ENCODE measurements around the gene ZDHHC13. TPM values are rescaled to one million over a fixed set of nuclear protein-coding genes. Genes with fewer than 3 reads are reported as not detected.

The ZDHHC13 gene
- total RNA-seq, 1 donor from 2014 or later: 5.2 TPM

DNA sequence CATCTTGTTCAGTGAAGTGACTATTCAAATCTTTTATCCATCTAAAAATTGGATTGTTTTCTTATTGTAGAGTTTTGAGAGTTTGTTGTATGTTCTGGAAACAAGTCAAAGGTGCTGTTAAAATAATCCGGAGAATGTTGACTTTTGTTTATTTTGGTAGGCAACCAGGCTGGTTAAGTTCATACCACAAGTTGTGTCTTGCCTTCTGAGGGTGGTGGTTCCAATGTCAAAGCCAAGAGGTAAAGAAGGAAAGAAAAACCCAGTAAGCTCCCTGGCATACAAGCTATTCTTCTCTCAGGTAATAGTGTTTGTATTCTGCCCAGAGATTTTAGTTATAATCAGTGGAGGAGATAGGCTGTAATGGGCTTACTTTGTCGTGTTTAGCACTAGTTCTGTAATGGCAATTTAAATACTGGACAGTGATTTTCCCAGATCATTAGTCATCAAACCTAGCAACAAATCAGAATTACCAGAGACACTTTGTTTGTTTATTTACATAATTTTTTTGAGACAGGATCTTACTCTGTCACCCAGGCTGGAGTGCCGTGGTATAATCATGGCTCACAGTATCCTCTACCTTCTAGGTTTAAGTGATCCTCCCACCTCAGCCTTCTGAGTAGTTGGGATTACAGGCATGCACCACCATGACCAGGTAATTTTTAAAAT is 99.9 kb downstream of the ZDHHC13 start:
- TF ChIP-seq, protein P1, sequence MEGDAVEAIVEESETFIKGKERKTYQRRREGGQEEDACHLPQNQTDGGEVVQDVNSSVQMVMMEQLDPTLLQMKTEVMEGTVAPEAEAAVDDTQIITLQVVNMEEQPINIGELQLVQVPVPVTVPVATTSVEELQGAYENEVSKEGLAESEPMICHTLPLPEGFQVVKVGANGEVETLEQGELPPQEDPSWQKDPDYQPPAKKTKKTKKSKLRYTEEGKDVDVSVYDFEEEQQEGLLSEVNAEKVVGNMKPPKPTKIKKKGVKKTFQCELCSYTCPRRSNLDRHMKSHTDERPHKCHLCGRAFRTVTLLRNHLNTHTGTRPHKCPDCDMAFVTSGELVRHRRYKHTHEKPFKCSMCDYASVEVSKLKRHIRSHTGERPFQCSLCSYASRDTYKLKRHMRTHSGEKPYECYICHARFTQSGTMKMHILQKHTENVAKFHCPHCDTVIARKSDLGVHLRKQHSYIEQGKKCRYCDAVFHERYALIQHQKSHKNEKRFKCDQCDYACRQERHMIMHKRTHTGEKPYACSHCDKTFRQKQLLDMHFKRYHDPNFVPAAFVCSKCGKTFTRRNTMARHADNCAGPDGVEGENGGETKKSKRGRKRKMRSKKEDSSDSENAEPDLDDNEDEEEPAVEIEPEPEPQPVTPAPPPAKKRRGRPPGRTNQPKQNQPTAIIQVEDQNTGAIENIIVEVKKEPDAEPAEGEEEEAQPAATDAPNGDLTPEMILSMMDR (IDR thresholded peaks at IDR 0.05): no peak
- no peaks in the 10 kb centered on the region for H3K27me3 ChIP-seq
- no peak overlapping the region for H3K4me3 ChIP-seq
- no peaks in the 10 kb centered on the region for H3K4me1 ChIP-seq
- H3K9me3 ChIP-seq: no peaks in the 10 kb centered on the region
- no peak overlapping the region for H3K27ac ChIP-seq
- intact Hi-C loops (cut with DNase I): no loop called here
- DNase-seq (ENCODE audit: low spot score in 2 of 2): no peak
- no peaks in the 10 kb centered on the region for H3K36me3 ChIP-seq

DNA sequence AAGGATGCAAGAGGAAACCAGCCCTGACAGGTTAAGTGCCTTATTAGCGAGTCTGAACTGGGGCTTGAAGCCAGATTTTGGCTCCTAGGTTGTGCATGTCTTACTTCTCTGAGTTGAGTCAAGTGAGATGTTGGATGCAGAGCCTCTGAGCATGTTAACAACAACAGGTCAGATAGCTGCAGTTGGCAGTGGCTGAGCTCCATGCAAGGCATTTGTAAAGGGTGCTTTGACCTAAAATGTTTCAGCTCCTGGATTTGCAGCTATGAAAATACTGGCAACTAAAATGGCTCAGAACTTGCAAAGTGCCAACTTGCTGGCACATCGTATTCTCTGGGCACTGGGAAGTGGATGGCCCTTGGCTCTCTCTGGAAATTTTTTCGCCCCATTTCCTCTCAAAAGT is 101.2 kb downstream of the ZDHHC13 start:
- Histone ChIP-seq H3K9me3 (no peaks in the 10 kb centered on the region), H3K27me3 (no peaks in the 10 kb centered on the region), H3K4me1 (no peaks in the 10 kb centered on the region), H3K36me3 (no peaks in the 10 kb centered on the region), H3K27ac (no peak overlapping the region), H3K4me3 (no peak overlapping the region)
- DNase-seq (ENCODE audit: low spot score in 2 of 2): no peak
- intact Hi-C loops (cut with DNase I): no loop called here
- TF ChIP-seq, protein P1 (IDR thresholded peaks at IDR 0.05): no peak

DNA sequence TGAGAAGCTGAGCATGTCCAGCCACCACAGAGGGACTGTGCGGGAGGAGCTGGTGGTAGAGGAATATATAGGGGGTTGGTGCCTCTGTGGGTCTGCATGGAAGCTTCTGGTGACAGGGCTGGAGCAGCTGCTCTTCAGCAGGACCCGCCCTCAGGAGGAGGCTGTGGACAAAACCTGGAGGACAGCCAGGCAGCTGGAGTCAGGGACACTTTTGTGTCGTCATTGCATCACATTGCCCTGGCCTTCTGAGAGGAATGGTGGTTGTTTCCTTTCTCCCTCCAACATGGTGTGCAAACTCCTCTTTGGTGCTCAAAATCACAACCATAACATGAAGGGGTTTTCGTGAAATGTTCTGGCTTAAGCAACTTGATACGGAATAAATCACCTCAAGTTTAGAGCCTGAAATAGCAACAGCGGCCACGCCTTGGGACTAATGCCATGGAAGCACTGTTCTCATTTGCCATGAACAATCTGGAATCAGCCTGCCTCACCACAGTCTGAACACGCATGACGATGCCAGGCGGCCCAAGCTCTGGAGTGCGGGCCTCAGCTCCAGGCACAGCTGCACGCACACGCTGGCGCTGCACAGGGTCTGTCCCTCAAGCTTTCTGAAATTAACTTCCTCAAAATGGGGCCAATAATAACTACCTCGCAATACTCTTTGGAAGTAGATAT is 102.0 kb downstream of the ZDHHC13 start:
- Histone ChIP-seq H3K27ac (no peak overlapping the region), H3K4me1 (no peaks in the 10 kb centered on the region), H3K36me3 (no peaks in the 10 kb centered on the region), H3K4me3 (no peak overlapping the region), H3K27me3 (no peaks in the 10 kb centered on the region), H3K9me3 (no peaks in the 10 kb centered on the region)
- intact Hi-C loops (cut with DNase I): no loop called here
- DNase-seq (ENCODE audit: low spot score in 2 of 2): no peak
- TF ChIP-seq, protein P1 (IDR thresholded peaks at IDR 0.05): no peak

DNA sequence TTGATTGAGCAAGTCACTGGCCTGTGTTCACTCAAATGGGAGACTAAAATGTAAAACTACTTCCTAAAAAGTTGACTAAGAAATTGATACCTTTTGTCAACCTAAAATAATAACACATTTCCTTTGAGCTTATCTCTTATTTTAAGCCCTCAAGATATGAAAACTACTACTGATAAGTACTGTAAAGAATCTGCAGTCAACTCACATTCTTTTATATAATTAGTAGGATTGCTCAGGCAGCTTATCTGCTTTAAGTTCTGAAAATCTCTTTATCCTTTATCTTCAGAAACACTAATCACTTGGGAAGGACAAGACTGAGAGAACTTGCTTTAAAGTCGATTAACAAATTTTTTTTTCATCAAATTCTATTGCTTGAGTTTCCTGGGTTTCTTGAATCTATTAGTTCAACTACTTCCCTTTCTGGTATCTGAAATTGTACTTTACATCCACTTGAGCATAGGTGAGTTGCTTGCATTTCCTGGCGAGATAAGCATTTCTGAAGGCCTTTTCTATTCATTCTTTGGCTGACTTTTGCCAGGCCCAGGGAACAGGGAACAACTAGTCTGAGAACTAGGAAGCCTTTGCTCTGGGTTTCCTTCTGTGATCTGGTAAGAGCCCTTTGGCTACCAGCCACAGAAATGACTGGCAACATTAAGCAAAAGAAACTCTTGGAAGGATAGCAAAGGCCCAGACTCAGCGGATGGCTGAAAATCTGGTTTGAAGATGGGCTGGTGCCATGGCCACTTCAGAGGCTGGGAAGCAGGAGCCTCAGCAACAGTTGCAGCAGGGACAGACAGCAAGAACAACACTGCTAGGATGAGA is 104.1 kb downstream of the ZDHHC13 start:
- Histone ChIP-seq H3K4me3 (no peak overlapping the region), H3K27me3 (no peaks in the 10 kb centered on the region), H3K36me3 (no peaks in the 10 kb centered on the region), H3K27ac (no peak overlapping the region), H3K9me3 (no peaks in the 10 kb centered on the region), H3K4me1 (no peaks in the 10 kb centered on the region)
- intact Hi-C loops (cut with DNase I): no loop called here
- TF ChIP-seq, protein P1 (IDR thresholded peaks at IDR 0.05): no peak
- DNase-seq (ENCODE audit: low spot score in 2 of 2): no peak

DNA sequence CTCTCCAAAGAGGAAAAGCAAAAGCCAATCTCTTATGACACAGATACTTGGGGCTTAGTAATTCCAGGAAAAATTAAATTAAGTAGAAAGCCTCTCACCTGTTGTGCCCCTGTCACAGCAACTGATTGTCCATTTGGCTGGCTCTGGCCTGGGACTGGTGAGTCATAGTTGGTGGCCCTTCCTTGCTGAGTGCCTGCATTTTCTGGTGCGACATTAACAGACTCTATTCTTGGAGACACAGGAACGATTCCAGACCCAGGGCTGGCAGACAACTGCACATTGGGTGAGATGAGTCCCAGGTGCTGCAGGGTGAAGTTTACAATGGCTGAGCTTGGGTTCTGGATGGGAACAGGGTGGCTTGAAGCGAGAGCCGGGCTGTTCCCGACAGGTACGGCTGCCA is 108.2 kb downstream of the ZDHHC13 start:
- no peaks in the 10 kb centered on the region for H3K27me3 ChIP-seq
- intact Hi-C loops (cut with DNase I): no loop called here
- no peak overlapping the region for H3K27ac ChIP-seq
- no peaks in the 10 kb centered on the region for H3K9me3 ChIP-seq
- no peaks in the 10 kb centered on the region for H3K36me3 ChIP-seq
- DNase-seq (ENCODE audit: low spot score in 2 of 2): no peak
- no peaks in the 10 kb centered on the region for H3K4me1 ChIP-seq
- H3K4me3 ChIP-seq: no peak overlapping the region
- TF ChIP-seq, protein P1 (IDR thresholded peaks at IDR 0.05): no peak
